GM12878 (cell line): ENCODE data around the gene MYO1D.

Experiments
- BHLHE40 ChIP-seq, 2 experiments: fragments of 450-650 bp in 1 of 2; IDR thresholded peaks; 2 replicates each; pipeline ENCODE4 v1.6.1; 2011 to 2017; ENCODE audit warnings: low read depth in 2 of 2, borderline replicate concordance in 1 of 2, improper control_type of control experiment in 1 of 2, low read length in 1 of 2, mild to moderate bottlenecking in 1 of 2
- CEBPB ChIP-seq, 2 experiments: fragments of 150-350 bp in 1 of 2; IDR thresholded peaks; 2 replicates each; pipeline ENCODE4 v1.6.1; 2012 to 2014; ENCODE audit warnings: low read depth in 2 of 2, low read length in 2 of 2, borderline replicate concordance in 1 of 2, inconsistent platforms in 1 of 2
- CHD4 ChIP-seq: fragments of 200-600 bp; sonication (generic); IDR thresholded peaks from 2 replicates; pipeline ENCODE4 v1.6.1; 2016; ENCODE audit warnings: mild to moderate bottlenecking
- CTCF ChIP-seq, 3 experiments: IDR thresholded peaks in 2 of 3; conservative IDR thresholded peaks in 1 of 3; 2 replicates each; pipeline ENCODE4 v1.5.1; 2011; ENCODE audit warnings: low read depth in 3 of 3, low read length in 3 of 3, mild to moderate bottlenecking in 3 of 3, control low read depth in 2 of 3, moderate library complexity in 2 of 3, inconsistent platforms in 1 of 3, mixed read lengths in 1 of 3; ENCODE audit not compliant: control insufficient read depth in 2 of 3, insufficient read depth in 1 of 3; ENCODE audit errors: extremely low read depth in 1 of 3
- E2F4 ChIP-seq: IDR thresholded peaks from 2 replicates; pipeline ENCODE4 v1.6.1; 2012; ENCODE audit warnings: low read depth, low read length, improper control_type of control experiment
- ESRRA ChIP-seq: IDR thresholded peaks from 2 replicates; pipeline ENCODE4 v1.6.1; 2012; ENCODE audit warnings: mild to moderate bottlenecking, low read length, improper control_type of control experiment
- HCFC1 ChIP-seq: fragments of 150-350 bp; IDR thresholded peaks from 2 replicates; pipeline ENCODE4 v1.6.1; 2014; ENCODE audit warnings: low read length
- MAX ChIP-seq: IDR thresholded peaks from 2 replicates; pipeline ENCODE4 v1.6.1; 2012; ENCODE audit warnings: low read depth, low read length, improper control_type of control experiment
- MEF2A ChIP-seq: IDR thresholded peaks from 2 replicates; pipeline ENCODE4 v1.6.1; 2011; ENCODE audit warnings: low read depth, mild to moderate bottlenecking, low read length, moderate library complexity; ENCODE audit not compliant: insufficient read depth
- SP1 ChIP-seq: IDR thresholded peaks from one replicate; pipeline ENCODE4 v1.6.1; 2011; ENCODE audit warnings: low read depth, low read length
- STAT3 ChIP-seq: IDR thresholded peaks from 2 replicates; pipeline ENCODE4 v1.6.1; 2011; ENCODE audit warnings: low read depth, low read length, improper control_type of control experiment
- ZBTB4 ChIP-seq: fragments of 450-650 bp; formaldehyde crosslinking; IDR thresholded peaks from 2 replicates; pipeline ENCODE4 v1.4.0; 2022; ENCODE audit warnings: mild to moderate bottlenecking, moderate library complexity
- ZNF592 ChIP-seq: fragments of 450-650 bp; IDR thresholded peaks from 2 replicates; pipeline ENCODE4 v1.6.1; 2017; ENCODE audit warnings: mild to moderate bottlenecking, moderate library complexity
- TF ChIP-seq, protein P1 (sequence below): IDR thresholded peaks from 2 replicates; pipeline ENCODE4 v1.6.1; 2012; ENCODE audit warnings: mild to moderate bottlenecking, low read depth, low read length

DNA sequence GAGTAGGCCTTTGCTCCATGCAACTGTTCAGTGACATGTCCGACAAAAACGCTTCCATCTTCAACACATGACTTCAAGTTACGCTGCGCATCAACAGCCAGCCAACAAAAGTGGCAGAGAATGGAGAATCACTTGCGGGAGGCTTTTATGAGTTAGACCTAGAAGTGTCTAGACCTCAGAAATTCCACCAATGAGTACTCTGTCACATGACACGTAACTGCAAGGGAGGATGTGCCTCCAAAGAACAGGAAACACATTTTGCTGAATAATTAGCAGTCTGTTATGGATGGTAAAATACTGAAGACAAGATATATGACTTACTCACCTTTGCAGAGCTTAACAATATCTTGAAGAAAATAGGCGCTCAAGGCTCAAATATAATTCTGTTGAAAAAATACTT is 62.1 kb downstream of the MYO1D start:
- TF ChIP-seq CTCF (IDR thresholded peaks at IDR 0.05 in 2 of 3, conservative IDR thresholded peaks at IDR 0.05 in 1 of 3; ENCODE audit: control insufficient read depth in 2 of 3, extremely low read depth in 1 of 3, insufficient read depth in 1 of 3, low read depth in 3 of 3, low read length in 3 of 3) (no peak), E2F4 (no peak), STAT3 (no peak), ZNF592 (no peak), MAX (no peak), CEBPB (IDR thresholded peaks at IDR 0.05; ENCODE audit: borderline replicate concordance in 1 of 2, low read depth in 2 of 2, low read length in 2 of 2) (no peak), ESRRA (no peak), SP1 (no peak), ZBTB4 (CRISPR knock-in tag) (no peak), BHLHE40 (IDR thresholded peaks at IDR 0.05; ENCODE audit: borderline replicate concordance in 1 of 2, low read depth in 2 of 2, low read length in 1 of 2) (no peak), MEF2A (no peak), CHD4 (no peak), HCFC1 (no peak)
- TF ChIP-seq, protein P1, sequence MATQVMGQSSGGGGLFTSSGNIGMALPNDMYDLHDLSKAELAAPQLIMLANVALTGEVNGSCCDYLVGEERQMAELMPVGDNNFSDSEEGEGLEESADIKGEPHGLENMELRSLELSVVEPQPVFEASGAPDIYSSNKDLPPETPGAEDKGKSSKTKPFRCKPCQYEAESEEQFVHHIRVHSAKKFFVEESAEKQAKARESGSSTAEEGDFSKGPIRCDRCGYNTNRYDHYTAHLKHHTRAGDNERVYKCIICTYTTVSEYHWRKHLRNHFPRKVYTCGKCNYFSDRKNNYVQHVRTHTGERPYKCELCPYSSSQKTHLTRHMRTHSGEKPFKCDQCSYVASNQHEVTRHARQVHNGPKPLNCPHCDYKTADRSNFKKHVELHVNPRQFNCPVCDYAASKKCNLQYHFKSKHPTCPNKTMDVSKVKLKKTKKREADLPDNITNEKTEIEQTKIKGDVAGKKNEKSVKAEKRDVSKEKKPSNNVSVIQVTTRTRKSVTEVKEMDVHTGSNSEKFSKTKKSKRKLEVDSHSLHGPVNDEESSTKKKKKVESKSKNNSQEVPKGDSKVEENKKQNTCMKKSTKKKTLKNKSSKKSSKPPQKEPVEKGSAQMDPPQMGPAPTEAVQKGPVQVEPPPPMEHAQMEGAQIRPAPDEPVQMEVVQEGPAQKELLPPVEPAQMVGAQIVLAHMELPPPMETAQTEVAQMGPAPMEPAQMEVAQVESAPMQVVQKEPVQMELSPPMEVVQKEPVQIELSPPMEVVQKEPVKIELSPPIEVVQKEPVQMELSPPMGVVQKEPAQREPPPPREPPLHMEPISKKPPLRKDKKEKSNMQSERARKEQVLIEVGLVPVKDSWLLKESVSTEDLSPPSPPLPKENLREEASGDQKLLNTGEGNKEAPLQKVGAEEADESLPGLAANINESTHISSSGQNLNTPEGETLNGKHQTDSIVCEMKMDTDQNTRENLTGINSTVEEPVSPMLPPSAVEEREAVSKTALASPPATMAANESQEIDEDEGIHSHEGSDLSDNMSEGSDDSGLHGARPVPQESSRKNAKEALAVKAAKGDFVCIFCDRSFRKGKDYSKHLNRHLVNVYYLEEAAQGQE, result no peak
